B cell (primary cell): Measurements from ENCODE around the gene NFKBIZ.
"Not testable (repeated sequence)": the region's sequence is repeated elsewhere in the genome, so short reads cannot be mapped to it uniquely, and the experiment has no call there.

Experiments
- CTCF ChIP-seq: fragments of 200-600 bp; IDR thresholded peaks from one replicate; pipeline ENCODE4 v1.8.0; 2022; ENCODE audit warnings: antibody characterized with exemption, mild to moderate bottlenecking
- EZH2 ChIP-seq: IDR thresholded peaks from 2 replicates; pipeline ENCODE4 v1.6.1; 2012; ENCODE audit warnings: borderline replicate concordance, low read depth, mild to moderate bottlenecking, moderate library complexity, low read length; ENCODE audit not compliant: insufficient read depth, poor library complexity, severe bottlenecking

GRCh38 chr3:101905573-101905972 is 56.3 kb downstream of the NFKBIZ start:
- not testable (repeated sequence) for TF ChIP-seq CTCF, EZH2
